Thyroid gland (tissue), 4 donors: Measurements from ENCODE around the gene OR4D6.

Experiments
- CTCF ChIP-seq, 6 experiments: fragments of 200-600 bp in 3 of 6; fragments of 450-650 bp in 3 of 6; sonication (generic) in 3 of 6; IDR thresholded peaks; one replicate each; pipeline ENCODE4 v1.5.1; 2016 to 2019; ENCODE audit warnings: antibody characterized with exemption in 6 of 6, mild to moderate bottlenecking in 2 of 6, inconsistent platforms in 1 of 6, moderate library complexity in 1 of 6
- POLR2A ChIP-seq, 2 donors: fragments of 450-650 bp; IDR thresholded peaks; one replicate each; pipeline ENCODE4 v1.6.1; 2017; ENCODE audit warnings: antibody characterized with exemption in 2 of 2, mild to moderate bottlenecking in 2 of 2, moderate library complexity in 1 of 2

DNA sequence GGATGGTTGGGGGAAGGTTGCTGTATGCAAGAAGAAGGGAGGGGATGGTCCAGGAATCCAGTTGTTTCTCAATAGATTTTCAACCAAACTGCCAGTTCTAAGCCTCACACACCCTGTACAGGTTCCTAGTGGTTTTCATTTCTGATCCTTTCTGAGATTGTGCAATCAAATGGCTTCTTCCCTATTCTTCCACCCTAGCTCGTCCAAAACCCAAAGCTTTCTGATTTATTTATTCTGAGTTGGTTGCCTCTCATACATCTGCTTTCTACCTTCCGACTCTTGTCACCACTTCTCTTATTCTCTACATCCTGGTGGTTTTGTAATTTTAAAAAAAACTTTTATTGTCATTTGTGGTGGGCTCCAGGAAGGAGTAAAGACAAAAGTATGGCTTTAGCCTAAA, 43.1 kb upstream of the OR4D6 start:
- no peak for TF ChIP-seq POLR2A (IDR thresholded peaks at IDR 0.05)
- no peak for TF ChIP-seq CTCF (IDR thresholded peaks at IDR 0.05)
